ENCODE data around the gene NPM1.

Gene NPM1

DNA sequence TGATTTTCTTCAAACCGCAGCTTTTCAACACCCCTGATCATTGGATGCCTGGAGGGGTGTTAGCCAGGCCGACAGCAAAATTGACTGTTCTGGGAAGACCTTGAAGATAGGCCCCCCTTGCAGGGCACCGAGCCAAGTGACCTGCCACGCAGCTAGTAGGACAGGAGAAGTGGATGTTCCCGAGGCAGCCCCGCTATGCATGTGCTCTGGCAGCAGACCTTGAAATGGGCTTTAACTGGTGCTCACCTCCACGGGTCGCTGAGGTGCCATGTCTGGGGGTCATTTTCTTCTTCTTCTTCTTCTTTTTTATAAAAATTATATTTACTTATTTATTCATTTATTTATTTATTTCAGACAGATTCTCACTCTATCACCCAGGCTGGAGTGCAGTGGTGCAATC is 44.4 kb downstream of the NPM1 start:
- H4K20me1 ChIP-seq (ENCODE audit: insufficient read depth, low read length): no peaks in the 10 kb centered on the region
- no peak overlapping the region for H3K4me2 ChIP-seq (ENCODE audit: low read length)
- H3K4me1 ChIP-seq (ENCODE audit: low read length): no peaks in the 10 kb centered on the region
- H2AFZ ChIP-seq (ENCODE audit: low read depth, low read length): no peak overlapping the region
- TF ChIP-seq EZH2phosphoT487 (IDR thresholded peaks at IDR 0.05; ENCODE audit: low read depth): no peak
- TF ChIP-seq, protein P1, sequence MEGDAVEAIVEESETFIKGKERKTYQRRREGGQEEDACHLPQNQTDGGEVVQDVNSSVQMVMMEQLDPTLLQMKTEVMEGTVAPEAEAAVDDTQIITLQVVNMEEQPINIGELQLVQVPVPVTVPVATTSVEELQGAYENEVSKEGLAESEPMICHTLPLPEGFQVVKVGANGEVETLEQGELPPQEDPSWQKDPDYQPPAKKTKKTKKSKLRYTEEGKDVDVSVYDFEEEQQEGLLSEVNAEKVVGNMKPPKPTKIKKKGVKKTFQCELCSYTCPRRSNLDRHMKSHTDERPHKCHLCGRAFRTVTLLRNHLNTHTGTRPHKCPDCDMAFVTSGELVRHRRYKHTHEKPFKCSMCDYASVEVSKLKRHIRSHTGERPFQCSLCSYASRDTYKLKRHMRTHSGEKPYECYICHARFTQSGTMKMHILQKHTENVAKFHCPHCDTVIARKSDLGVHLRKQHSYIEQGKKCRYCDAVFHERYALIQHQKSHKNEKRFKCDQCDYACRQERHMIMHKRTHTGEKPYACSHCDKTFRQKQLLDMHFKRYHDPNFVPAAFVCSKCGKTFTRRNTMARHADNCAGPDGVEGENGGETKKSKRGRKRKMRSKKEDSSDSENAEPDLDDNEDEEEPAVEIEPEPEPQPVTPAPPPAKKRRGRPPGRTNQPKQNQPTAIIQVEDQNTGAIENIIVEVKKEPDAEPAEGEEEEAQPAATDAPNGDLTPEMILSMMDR (IDR thresholded peaks at IDR 0.05; ENCODE audit: low read depth, low read length): no peak
- H3K27ac ChIP-seq (ENCODE audit: low read length): no peak overlapping the region
- H3K36me3 ChIP-seq (replicated peaks; ENCODE audit: low read depth, low read length): no peaks in the 10 kb centered on the region
- no peak overlapping the region for H3K9ac ChIP-seq (ENCODE audit: low read length)
- H3K27me3 ChIP-seq (ENCODE audit: low read depth, low read length): no peaks in the 10 kb centered on the region
- no peaks in the 10 kb centered on the region for H3K79me2 ChIP-seq (ENCODE audit: low read length)
- no peaks in the 10 kb centered on the region for H3K9me3 ChIP-seq (ENCODE audit: insufficient read depth, low read length)
- no peak overlapping the region for H3K4me3 ChIP-seq (ENCODE audit: low read length)

DNA sequence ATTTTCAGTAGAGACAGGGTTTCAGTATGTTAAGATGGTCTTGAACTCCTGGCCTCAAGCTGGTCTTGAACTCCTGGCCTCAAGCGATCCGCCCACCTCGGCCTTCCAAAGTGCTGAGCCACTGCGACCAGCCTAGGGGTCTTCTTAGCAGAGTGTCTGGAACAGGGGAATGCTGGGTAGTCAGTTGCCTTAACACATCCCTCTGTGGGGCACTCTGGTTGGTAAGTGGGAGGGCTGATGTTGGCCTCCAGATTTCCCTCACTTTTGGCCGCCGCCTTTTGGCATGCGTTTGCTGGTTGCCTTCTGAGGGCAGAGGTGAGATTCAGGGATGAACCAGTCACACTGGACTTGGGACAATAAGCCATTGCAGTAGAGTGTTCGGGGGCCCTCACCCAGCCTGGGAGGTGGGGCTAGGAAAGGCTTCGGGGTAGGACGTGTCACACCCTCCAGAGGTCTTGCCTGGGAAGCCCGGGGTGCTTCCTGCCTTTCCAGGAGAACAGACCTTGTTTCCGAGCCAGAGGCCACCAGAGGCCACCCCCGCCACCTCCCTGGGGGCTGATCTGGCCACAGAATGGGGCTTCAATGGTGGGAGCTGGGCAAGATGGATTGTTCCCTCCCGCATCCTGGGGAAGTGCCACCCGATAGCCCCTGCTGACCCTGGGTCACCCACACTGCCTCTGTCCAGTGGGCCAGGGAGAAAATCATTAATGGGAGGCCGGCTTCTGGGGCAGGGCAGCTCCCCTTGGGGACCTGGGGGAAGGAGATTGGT is 45.1 kb downstream of the NPM1 start:
- H3K9ac ChIP-seq (ENCODE audit: low read length): no peak overlapping the region
- H3K4me3 ChIP-seq (ENCODE audit: low read length): no peak overlapping the region
- no peak overlapping the region for H2AFZ ChIP-seq (ENCODE audit: low read depth, low read length)
- no peaks in the 10 kb centered on the region for H3K27me3 ChIP-seq (ENCODE audit: low read depth, low read length)
- TF ChIP-seq EZH2phosphoT487 (IDR thresholded peaks at IDR 0.05; ENCODE audit: low read depth): no peak
- TF ChIP-seq, protein P1 (IDR thresholded peaks at IDR 0.05; ENCODE audit: low read depth, low read length): no peak
- H3K79me2 ChIP-seq (ENCODE audit: low read length): no peaks in the 10 kb centered on the region
- H3K9me3 ChIP-seq (ENCODE audit: insufficient read depth, low read length): no peaks in the 10 kb centered on the region
- H3K36me3 ChIP-seq (replicated peaks; ENCODE audit: low read depth, low read length): no peaks in the 10 kb centered on the region
- no peaks in the 10 kb centered on the region for H4K20me1 ChIP-seq (ENCODE audit: insufficient read depth, low read length)
- no peak overlapping the region for H3K4me2 ChIP-seq (ENCODE audit: low read length)
- H3K27ac ChIP-seq (ENCODE audit: low read length): no peak overlapping the region
- no peaks in the 10 kb centered on the region for H3K4me1 ChIP-seq (ENCODE audit: low read length)

DNA sequence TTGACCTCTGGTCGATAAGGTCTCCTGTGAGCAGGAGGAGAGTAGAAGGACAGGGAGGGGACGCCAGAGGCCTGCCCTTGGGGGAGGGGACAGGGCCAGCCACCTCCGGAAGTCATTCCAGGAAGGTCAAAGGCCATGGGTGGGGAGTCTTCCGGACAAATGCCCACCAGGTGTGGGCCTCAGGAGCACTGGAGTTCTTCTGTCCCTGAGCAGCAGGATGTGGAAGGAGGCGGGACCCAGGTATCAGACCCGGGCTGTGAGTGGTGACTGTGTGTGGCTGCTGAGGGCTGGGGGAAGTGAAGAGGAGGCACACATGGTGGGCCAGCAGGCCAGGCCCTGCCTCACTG is 45.7 kb downstream of the NPM1 start:
- H3K4me3 ChIP-seq (ENCODE audit: low read length): no peak overlapping the region
- H3K79me2 ChIP-seq (ENCODE audit: low read length): no peaks in the 10 kb centered on the region
- H2AFZ ChIP-seq (ENCODE audit: low read depth, low read length): no peak overlapping the region
- H3K27me3 ChIP-seq (ENCODE audit: low read depth, low read length): no peaks in the 10 kb centered on the region
- H3K4me1 ChIP-seq (ENCODE audit: low read length): no peaks in the 10 kb centered on the region
- H3K9me3 ChIP-seq (ENCODE audit: insufficient read depth, low read length): no peaks in the 10 kb centered on the region
- H4K20me1 ChIP-seq (ENCODE audit: insufficient read depth, low read length): no peaks in the 10 kb centered on the region
- H3K4me2 ChIP-seq (ENCODE audit: low read length): no peak overlapping the region
- H3K36me3 ChIP-seq (replicated peaks; ENCODE audit: low read depth, low read length): no peaks in the 10 kb centered on the region
- no peak overlapping the region for H3K9ac ChIP-seq (ENCODE audit: low read length)
- no peak overlapping the region for H3K27ac ChIP-seq (ENCODE audit: low read length)
- TF ChIP-seq EZH2phosphoT487 (IDR thresholded peaks at IDR 0.05; ENCODE audit: low read depth): no peak
- TF ChIP-seq, protein P1 (IDR thresholded peaks at IDR 0.05; ENCODE audit: low read depth, low read length): no peak

DNA sequence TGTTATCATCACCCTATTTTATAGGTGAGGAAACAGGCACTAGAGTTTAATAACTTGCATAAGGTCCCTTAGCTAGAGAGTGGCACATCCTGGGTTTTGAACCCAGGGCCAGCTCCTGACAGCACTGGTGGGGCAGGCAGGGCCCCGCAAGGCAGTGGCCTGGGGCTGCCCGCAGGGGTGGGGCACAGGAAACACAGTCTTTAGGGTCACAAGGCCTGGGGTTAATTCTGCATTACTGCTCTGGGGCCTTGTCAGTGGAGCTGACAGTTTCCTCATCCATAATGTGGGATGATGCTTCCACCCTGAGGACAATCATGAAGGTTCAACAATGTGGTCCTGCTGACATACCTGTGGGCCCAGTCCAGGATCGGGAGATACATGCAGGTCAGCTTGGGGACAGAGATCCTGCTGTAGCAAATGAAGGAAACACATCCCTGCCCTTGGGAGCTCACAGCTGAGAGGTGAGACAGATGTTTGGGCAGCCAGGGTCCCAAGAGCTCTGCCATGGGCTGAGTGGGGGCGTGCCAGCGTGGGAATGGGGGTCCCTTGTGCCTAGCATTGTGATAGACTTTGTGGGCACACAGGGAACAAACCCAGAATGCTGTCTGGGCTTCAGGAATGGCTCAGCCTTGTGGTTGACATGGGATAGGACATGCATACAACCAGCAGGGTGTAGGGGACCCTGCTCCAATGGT is 46.5 kb downstream of the NPM1 start:
- Histone ChIP-seq H4K20me1 (ENCODE audit: insufficient read depth, low read length) (no peaks in the 10 kb centered on the region), H3K4me3 (ENCODE audit: low read length) (no peak overlapping the region), H2AFZ (ENCODE audit: low read depth, low read length) (no peak overlapping the region), H3K9ac (ENCODE audit: low read length) (no peak overlapping the region), H3K4me1 (ENCODE audit: low read length) (no peaks in the 10 kb centered on the region), H3K36me3 (replicated peaks; ENCODE audit: low read depth, low read length) (no peaks in the 10 kb centered on the region), H3K27me3 (ENCODE audit: low read depth, low read length) (no peaks in the 10 kb centered on the region), H3K9me3 (ENCODE audit: insufficient read depth, low read length) (no peaks in the 10 kb centered on the region), H3K79me2 (ENCODE audit: low read length) (no peaks in the 10 kb centered on the region), H3K4me2 (ENCODE audit: low read length) (no peak overlapping the region), H3K27ac (ENCODE audit: low read length) (no peak overlapping the region)
- TF ChIP-seq EZH2phosphoT487 (IDR thresholded peaks at IDR 0.05; ENCODE audit: low read depth): no peak
- TF ChIP-seq, protein P1 (IDR thresholded peaks at IDR 0.05; ENCODE audit: low read depth, low read length): no peak
